Measurements from ENCODE around the gene APOL2.
"Not testable (repeated sequence)": the region's sequence is repeated elsewhere in the genome, so short reads cannot be mapped to it uniquely, and the experiment has no call there.

Gene APOL2

DNA sequence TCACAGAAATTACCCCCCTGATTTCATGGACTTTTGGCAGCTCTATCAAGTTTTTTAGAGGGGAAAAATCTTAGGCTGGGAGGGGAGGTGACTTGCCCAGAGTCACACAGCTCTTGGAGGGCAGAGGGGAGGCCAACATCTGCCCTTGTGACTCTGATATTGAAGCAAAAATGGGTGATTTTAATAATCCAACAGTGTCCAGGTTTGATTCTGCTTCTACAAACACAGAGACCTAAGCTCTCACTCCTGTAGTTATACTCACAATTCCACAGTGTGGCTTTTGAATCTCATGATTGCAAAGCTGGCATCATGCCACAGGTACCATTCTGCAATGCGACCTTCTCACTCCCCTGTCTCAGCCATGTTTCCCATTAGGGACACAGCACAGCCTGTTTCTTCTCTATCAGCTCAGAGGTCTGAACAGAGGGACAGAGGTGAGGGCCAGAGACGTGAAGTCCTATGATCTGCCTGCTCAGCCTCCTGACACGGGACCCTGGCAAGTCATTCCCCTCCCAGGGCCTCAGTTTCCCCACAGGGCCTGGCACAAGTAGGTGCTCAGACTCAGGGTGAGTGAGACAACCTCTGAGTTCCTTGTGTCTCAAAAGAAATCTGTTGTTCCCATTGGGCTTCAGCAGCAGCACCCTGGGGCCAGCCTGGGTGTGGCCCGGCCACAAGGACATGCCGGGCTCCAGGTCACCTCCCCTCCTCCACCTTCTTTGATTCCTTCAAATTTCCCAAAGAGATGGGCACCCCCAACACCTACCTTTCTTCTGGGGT lies 766 bp downstream of the APOL2 start:
- DNase-seq (ENCODE audit: low read depth): no peak

DNA sequence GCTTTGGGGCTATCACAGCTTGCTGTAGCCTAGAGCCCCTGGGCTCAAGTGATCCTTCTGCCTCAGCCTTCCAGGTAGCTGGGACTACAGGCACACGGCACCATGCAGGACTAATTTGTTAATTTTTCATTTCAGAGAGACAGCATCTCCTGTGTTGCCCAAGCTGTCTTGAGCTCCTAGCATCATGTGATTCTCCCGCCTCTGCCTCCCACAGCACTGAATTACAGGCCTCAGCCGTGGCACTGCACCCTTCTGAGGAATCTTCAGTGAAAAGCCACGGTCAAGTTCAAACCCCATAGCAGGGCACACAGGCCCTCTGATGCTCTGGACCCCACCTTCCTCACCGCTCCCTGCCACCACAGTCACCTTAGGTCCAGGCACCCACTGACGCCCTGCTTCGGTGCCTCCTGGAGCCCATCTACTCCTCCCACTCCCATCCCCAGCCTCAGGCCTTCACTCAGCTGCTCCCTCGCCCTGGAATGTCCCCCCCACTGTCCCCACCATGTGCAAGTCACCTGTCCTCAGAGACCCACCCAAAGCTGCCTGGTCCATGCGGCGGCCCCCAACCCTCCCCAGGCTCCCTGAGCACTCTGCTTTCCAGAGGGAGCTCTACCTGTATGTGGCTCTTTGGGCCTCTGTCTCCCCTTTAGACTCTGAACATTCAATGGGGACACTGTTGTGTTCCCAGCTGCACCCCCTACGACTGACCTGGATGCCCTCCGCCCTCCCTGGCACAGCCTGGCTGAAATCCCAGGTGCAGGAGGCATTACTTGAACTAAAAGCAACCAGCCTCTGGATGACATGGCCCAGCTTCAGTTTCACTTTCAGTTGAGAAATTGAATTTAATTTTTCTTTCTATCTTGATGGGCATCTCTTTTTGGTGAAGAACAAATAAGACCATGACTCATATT lies 1.6 kb downstream of the APOL2 start:
- no peak for DNase-seq (ENCODE audit: low read depth)

DNA sequence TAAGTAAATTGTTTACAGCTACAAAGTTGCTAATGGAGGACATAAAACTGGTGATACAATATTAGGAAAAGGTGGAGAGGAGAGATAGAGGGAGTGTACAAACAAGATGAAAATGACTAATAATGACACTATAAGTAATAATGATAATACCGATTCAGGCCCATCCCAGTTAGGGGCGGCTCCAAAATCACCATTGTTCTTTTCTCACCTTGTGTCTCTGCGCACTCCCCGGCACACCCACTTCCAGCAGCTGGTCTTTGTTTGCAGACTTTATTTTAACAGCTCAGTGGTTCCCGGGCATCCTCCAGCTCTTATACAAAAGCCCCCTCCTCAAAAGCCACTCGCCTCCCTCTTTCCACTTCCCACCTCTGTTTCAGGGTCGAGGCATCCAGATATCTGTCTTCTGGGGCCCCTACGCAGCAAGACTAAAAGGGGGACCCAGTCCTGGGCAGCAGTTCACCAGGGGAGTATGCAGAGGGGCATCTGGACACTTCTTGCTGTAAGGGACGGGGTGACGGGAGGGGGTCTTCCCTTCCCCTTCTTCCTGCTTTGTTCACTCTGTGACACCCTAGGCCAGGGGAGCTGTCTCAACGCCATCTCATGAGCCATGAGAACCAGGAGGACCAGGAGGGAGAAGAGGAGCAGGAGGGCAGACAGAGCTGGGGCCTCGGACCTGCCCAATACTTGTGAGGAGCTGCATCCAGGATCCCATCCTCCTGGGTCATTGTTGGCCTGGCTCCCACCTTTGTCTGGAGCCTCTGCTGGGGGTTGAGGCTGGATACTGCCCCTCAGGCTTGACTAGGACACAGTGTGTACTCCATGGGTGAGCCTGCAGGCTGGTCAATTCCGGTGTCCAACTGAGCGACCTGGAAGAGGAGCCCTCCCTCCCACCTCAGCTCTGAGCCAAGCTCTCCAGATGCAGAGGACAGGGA lies 2.7 kb downstream of the APOL2 start:
- no peak for DNase-seq (ENCODE audit: low read depth)

DNA sequence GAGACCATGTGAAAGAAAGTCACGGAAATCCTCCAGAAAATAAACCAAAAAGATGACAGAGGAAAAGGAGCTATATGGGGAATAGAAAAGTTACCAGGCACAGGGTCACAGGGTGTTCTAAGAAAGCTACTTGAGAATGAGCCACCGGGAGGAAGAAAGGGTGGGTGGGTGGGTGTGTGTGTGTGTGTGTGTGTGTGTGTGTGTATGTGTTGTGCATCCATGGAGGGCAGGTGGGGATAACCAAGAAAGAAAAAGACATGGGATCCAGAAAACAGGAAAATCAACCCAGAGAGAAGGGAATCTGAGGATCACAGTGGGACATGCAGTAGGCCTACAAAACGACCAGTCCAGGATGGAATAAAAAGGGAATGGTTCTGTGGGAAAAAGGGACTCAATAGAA lies 3.7 kb downstream of the APOL2 start:
- DNase-seq (ENCODE audit: low read depth): no peak

DNA sequence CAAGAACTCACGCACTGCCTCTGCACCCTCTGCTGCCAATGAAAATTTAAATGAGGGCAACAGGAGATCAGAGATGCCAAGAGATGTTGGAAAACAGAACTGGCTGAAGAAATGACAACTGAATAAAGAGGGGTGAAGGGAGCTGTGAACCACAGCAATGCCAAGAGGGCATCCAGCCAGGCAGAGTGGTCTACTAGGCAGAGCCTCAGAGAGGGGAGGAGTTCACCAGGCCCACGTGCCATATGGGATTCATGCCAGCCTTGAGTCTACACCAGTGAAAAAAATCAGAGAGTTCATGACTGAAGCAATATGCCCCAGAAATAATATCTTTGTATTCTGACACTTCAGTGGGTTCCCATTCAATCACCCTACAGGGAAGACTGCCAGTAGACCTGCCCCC lies 4.4 kb downstream of the APOL2 start:
- DNase-seq (ENCODE audit: low read depth): no peak

DNA sequence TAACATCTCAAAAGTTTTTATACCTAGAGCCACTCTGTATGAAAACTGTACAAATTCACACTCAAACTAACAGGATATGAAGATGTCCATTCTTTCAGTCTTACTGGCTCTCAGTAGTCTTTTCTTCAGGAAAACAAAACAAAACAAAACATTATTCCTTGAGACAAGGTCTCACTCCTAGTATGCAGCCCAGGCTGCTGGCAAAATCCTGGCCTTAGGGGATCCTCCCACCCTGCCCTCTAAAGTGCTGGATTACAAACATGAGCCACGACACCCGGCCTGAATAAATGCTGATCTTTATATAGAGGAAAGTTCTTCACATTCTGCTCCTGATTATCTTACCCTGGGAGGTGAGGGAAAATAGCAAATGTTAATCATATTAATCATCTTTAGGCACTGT lies 5.1 kb downstream of the APOL2 start:
- DNase-seq (ENCODE audit: low read depth): no peak

DNA sequence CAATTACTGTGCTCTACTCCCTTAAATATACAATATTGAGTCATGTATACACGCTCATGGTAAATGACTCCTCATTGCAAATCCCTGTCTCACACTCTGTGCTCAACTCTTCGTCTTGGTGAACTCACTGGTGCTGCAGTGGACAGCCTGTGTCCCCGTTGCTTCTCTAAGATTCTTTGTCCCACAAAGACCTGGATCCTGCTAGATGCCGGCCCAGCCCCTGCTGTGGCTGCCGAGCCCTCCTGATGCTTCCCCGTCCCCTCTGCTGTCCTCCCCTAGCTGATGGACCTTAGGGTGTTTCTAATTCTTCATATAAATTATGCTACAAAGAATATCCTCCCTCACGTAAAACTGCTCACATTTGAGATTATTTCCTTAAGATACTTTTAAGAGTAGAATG lies 5.5 kb downstream of the APOL2 start:
- no peak for DNase-seq (ENCODE audit: low read depth)

DNA sequence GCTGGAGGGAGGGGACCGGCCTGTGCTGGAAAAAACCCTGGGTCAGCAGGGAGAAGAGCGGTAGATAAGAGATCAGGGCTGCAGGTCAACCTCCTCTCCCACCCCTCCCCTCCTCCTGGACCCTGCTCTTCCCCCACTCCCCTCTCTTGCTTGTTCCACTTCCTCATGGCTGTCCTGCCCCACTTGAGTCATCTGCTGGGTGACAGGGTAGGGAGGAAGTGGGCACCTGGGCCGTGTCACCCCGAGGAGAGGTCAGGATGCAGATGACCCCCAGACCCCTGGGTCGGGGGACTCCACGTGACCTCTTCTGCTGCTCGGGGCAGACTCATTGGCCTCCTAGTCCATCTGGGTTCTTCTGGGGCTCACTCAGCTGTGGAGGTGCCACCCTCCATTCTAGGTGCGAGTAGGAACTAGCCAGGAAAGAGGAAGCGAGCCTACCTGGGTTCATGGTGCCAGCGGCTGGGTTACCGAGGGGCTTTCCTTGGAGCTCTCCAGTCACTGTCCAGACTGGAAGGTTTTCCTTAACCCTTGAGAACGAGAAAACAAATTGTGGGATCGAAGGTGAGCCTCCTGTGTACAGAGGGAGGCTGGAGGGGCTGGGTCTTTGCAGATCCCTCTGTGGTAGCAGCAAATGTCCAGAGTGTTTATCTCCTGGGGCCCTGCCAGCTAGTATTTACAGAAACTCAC lies 6.5 kb downstream of the APOL2 start:
- DNase-seq (ENCODE audit: low read depth): no peak

DNA sequence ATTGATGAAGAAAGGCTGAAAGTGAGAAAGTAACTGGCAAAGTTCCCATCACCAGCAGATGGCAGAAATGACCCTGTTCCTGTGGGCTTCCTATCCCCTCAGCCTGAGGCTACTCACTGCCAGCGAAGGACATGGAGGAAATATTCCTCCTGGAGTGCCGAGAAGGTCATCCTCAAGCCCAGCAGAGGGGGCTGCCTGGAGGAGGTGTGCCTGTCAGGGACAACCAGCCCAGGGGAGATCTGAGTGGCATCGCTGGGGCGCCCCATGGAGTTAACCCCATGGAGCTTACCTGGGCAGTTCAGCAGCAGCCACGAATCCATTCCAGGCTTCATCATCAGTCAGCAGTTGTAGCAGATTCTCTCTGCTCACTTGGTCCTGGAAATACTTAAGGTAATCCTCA lies 8.3 kb downstream of the APOL2 start:
- not testable (repeated sequence) for DNase-seq (ENCODE audit: low read depth)

DNA sequence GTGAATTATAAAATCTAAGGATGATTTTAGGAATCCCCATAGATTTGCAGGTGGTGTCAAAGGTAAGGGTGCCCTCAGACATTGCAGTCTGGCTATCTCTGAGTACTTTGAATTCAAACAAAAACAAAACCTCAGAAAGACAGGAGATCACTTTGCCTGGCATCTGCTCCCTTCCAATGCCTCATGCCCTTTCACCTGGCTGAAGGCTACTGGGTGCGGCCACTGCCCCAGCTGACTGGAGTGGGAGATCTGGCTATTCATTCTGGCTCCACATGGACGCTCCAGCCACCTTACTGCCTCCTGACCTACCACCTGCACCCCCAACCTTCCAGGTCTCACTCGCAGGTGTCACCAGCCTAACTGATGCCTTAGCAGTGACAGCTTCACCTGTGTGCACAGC lies 9.7 kb downstream of the APOL2 start:
- DNase-seq (ENCODE audit: low read depth): not testable (repeated sequence)

DNA sequence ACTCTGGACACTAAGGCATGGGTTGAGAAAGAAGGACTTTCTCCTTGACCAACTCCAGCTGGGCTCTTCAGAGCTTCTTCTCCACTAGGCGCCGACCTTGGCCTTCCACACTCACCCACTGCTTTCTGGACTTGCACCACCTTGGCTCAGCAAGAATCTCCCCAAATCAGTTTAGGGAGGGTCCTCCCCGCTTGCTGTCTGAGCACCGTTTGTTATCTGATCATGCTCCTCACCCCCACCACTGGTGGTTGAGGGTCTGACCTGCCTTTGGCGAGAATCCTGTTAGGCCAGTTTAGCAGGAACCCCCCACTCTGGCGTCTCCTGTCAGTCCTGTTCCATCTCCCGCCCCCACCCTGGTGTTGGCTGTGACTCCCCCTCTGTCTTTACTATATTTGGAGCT lies 10.4 kb downstream of the APOL2 start:
- DNase-seq (ENCODE audit: low read depth): no peak

DNA sequence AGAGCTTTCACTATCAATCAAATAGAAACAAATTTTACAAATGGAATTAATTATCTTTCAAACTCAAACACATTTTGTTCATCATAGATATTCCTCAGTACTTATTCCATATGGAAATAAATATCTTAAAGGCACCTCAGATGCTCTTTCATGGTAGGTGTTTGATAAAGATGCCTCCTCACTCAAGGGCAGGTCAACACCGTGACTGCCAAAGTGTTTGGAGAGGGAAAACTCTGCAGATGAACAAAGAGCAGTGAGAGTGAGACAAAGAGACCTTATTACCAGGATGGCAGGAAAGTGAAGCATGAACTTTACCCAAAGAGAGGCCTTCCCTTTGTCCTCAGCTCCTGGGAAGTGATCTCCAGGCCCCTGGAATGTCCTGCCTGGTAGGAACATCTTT lies 11.0 kb downstream of the APOL2 start:
- not testable (repeated sequence) for DNase-seq (ENCODE audit: low read depth)

DNA sequence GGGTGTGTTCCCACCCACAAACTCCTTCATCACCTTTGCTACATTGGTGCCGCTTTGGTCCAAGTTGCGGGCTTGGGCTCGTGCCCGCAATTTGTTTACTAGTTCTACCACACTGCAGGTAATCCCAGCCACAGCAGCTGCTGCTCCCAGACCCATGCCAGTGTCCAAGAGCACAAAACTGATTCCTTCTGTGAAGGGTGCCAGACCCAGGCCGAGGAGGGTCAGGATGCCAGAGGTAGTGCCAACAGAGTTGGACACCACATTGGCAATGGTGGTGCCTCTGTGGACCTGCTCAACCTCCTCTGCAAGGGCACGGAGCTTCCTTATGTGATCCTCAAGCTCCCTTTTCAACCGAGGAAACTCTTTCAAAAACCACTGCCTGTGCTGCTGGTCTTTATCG lies 11.5 kb downstream of the APOL2 start:
- no peak for DNase-seq (ENCODE audit: low read depth)

DNA sequence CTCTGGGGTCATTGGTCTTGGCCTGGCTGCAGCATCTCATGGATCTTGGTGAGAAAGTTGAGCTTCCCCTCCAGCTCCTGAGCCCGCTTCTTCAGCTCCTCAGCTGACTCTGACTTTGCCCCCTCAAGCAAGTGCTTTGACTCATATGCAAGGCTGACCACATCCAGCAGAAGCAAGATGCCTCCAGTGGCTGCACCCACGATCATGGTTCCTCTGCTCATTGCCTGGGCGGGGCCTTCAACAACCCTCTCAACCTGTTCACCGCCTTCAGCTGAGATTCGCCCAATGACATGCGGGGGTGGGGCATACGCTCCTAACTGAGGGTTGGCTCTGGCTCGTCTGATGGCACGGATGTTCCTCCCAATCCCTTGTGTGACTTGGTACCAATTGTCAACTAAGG lies 11.9 kb downstream of the APOL2 start:
- no peak for DNase-seq (ENCODE audit: low read depth)

DNA sequence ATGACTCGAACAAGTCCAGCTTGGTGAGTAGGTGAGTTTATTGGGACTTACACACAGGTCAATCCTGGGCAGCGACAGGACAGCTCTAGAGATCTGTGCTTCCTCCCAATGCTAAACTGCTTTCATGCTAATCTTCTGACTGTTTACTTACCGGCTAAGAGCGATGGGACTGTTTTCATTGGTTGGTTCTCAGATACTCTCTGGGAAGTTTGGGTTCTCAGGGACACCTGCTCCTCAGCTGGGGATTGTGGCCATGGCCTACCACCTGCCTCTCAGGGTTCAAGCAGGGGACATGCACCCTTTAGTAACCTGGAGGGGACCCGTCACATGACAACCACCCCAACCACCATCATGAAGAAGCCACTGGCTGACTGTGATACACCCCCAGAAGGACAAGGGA lies 13.1 kb downstream of the APOL2 start:
- no peak for DNase-seq (ENCODE audit: low read depth)

DNA sequence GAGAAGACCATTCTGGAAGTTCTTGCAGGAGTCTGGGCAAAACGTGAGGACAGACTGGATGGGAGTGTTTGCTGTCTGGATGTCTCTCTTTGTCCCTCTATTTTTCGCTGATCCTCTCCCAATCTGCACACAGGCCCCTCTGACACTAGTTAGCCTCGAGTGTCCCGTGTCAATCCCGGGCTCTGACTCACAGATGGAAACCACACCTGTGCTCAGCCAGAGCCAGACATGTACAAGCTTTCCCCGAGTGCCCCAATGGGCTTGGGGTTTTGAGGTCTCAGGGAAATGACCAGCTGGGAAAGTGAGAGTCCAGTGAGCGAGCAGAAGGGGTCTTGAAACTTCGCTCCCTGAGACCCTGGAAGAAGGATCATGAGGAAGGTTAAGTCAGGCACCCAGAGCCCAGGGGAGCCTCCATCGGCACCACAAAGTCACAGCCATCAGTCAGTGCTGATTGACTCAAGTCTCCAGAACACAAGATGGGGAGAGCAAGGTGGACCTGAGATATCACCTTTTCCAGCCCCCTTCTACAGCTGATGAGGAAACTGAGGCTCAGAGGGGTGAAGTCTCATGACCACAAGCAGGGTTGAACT lies 13.9 kb downstream of the APOL2 start:
- no peak for DNase-seq (ENCODE audit: low read depth)

DNA sequence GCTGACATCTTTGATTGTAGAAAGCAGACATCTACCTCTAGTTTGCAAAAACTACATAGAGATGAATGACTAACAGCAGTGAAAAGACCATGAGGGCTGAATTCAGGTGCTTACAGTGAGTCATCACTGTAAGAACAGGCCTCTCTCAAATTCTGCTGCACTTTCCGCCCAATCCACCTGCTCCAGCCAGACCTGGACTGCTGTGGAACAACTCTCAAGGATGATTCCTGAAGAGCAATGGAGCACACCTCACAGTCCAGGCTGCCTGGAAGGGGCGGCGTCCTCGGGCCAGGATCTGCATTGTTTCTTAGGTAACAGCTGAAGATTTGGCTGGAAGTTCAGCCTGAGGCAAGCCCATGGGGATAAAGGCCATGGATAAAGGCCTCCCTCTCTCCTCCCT lies 15.1 kb downstream of the APOL2 start:
- DNase-seq (ENCODE audit: low read depth): no peak

DNA sequence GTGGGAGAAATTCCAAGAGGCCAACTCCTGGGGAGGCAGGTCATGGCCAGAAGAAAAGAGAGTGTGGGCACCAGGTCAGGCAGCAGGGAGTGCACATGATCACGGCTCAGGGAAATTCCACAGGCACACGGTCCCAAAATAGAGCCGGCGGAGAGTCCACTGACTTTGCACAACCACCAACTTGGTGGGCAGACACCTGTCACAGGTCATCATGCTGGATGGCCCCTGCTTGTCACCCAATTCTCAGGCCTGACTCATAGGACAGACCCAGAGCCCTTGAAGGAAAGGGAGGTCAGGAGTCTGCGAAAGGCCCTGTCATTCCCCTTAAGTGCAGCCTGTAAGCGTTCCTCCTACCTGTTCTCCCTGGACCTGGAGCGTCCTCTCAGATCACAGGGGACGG lies 15.8 kb downstream of the APOL2 start:
- no peak for DNase-seq (ENCODE audit: low read depth)

DNA sequence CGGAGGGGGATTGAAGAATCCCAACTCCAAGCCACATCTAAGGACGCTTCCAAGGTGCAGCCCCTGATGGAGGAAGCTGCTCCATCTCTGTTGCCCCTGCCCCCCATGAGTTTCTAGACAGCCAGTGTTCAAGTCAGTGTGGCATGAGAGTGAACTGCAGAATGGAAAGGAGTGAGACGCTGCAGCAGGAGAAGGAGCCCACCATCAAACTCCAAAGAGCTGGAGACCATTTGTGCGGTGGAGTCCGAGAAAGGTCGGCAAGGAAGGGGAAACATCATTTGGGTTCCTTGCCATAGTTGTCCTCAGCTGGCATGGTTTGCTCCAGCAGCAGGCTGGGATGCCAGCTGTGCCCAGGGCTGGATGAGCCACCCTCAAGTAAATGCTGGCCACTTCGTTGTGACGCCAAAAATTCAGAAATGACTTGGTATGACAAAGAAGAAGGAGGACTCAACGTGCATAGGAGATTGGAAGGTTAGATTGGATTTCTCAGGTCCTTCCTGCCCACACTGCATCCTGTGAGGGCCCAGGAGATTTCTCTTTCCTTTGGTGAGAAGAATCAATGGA lies 16.4 kb downstream of the APOL2 start:
- DNase-seq (ENCODE audit: low read depth): no peak

DNA sequence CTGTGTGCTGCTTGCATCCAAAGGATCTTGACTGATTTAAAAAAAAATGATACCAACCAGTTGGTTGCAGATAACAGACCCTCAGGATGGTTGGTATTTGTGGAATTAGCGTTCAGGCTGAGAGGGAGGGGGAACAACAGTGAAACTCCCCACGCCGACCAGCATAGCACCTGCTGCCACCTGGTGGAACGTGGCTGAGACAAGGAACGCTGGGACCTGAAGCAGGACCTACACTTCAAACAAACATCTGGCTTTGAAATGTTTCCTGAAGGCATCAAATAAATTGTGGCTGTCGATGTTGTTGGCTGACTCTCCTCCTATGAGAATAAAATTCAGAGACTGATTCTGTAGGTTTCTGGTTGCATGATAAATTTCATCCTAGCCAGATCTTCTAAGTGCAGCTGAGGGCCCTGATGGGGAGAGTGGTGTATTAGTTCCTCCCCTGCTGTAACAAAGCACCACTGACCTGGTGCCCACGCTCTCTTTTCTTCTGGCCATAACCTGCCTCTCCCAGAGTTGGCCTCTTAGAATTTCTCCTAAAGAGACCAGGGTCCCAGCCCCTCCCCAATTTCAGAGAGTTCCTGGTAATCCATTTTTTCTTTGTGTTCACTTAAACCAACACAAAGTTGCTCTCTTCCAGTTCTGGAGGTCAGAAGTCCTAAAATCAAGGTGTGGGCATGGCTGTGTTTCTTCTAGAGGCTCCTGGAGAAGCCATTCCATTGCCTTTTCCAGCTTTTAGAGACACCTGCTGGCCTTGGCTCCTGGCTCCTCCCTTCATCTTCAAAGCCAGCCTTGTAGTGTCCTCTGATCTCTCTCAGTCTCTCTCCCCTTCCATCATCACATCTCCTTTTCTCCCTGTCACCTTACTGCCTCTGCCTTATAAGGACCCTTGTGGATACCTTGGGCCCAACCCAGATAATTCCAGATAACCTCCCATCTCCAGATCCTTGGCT lies 17.3 kb downstream of the APOL2 start:
- peak; percentile 22 for DNase-seq (ENCODE audit: low read depth)

Data from activated T-helper 9 cell treated with anti-CD3 and anti-CD28 coated beads, Interleukin-2, amount 50 U/mL, for 16 hours (primary cell).